B cell (primary cell): ENCODE results near the gene KCNS3. TPM values are rescaled to one million over a fixed set of nuclear protein-coding genes. Genes with fewer than 3 reads are reported as not detected.

Experiments used
- ATAC-seq: fragments of 200-7000 bp; cut with Tn5 transposase; one replicate; pipeline ENCODE4 v1.10.0; 2021; ENCODE audit warnings: low read depth, mild to moderate bottlenecking, moderate number of reproducible peaks, moderate library complexity
- CTCF ChIA-PET: fragments of 350-600 bp; sonication (Branson Sonifier 250); formaldehyde crosslinking; loops from one replicate; lab custom pipeline; 2021; ENCODE audit warnings: antibody characterized with exemption, inconsistent platforms; lab: Charles Lee
- POLR2A ChIA-PET: fragments of 350-600 bp; sonication (Branson Sonifier 250); formaldehyde crosslinking; loops from one replicate; lab custom pipeline; 2021; ENCODE audit warnings: antibody characterized with exemption; lab: Charles Lee
- DNase-seq: peaks from one replicate; pipeline ENCODE4 v3.0.0; 2013
- H2AFZ ChIP-seq: 2 replicates; pipeline ENCODE4 v1.6.1; 2012; ENCODE audit warnings: mild to moderate bottlenecking, low read depth, low read length; ENCODE audit not compliant: insufficient read depth, poor library complexity, severe bottlenecking
- H3K27ac ChIP-seq, 2 donors: 1 replicate in 1 of 2; 2 replicates in 1 of 2; pipeline ENCODE4 v1.5.1; 2012 to 2013; ENCODE audit warnings: low read length in 2 of 2, mild to moderate bottlenecking in 2 of 2, moderate library complexity in 1 of 2
- H3K27me3 ChIP-seq, 4 experiments: fragments of 200-600 bp in 1 of 4; sonication (generic) in 1 of 4; replicated peaks in 1 of 4; 1 replicate in 2 of 4; 2 replicates in 2 of 4; pipeline versions ENCODE4 v1.6.1 to v1.7.0; 2013 to 2016; ENCODE audit warnings: low read length in 3 of 4, mild to moderate bottlenecking in 2 of 4, mixed read lengths in 1 of 4, moderate library complexity in 1 of 4; ENCODE audit not compliant: insufficient read depth in 4 of 4, control insufficient read depth in 3 of 4; ENCODE audit errors: control extremely low read depth in 1 of 4
- H3K36me3 ChIP-seq, 2 experiments: replicated peaks in 1 of 2; 1 replicate in 1 of 2; 2 replicates in 1 of 2; pipeline versions ENCODE4 v1.6.1 to v1.7.1; 2013; ENCODE audit warnings: low read length in 1 of 2; ENCODE audit not compliant: insufficient read depth in 2 of 2, control insufficient read depth in 1 of 2; ENCODE audit errors: control extremely low read depth in 1 of 2, extremely low read depth in 1 of 2
- H3K4me1 ChIP-seq, 2 donors: fragments of 200-600 bp in 1 of 2; sonication (generic) in 1 of 2; 1 replicate in 1 of 2; 2 replicates in 1 of 2; pipeline versions ENCODE4 v1.5.1 to v1.6.1; 2013 to 2017; ENCODE audit warnings: low read length in 2 of 2; ENCODE audit not compliant: control insufficient read depth in 2 of 2, insufficient read depth in 2 of 2
- H3K4me2 ChIP-seq: replicated peaks from 2 replicates; pipeline ENCODE3; 2012; ENCODE audit warnings: mild to moderate bottlenecking, low read depth, low read length; ENCODE audit not compliant: poor library complexity, severe bottlenecking
- H3K4me3 ChIP-seq, 5 experiments: fragments of 200-600 bp in 1 of 5; sonication (generic) in 1 of 5; 1 replicate in 3 of 5; 2 replicates in 2 of 5; pipeline versions ENCODE4 v1.5.1 to v1.7.0; 2011 to 2016; ENCODE audit warnings: low read length in 4 of 5, mild to moderate bottlenecking in 4 of 5, low read depth in 2 of 5, control low read depth in 1 of 5, moderate library complexity in 1 of 5; ENCODE audit not compliant: insufficient read depth in 1 of 5; ENCODE audit errors: control extremely low read depth in 1 of 5, extremely low read depth in 1 of 5
- H3K79me2 ChIP-seq: fragments of 200-600 bp; sonication (generic); one replicate; pipeline ENCODE4 v1.6.0; 2016; ENCODE audit warnings: low read length; ENCODE audit not compliant: control insufficient read depth, insufficient read depth
- H3K9ac ChIP-seq: fragments of 200-600 bp; sonication (generic); 2 replicates; pipeline ENCODE4 v1.6.1; 2017; ENCODE audit warnings: mild to moderate bottlenecking, low read length, moderate library complexity
- H3K9me3 ChIP-seq, 3 donors: one replicate each; pipeline versions ENCODE4 v1.6.1 to v1.7.1; 2013; ENCODE audit warnings: low read length in 2 of 3; ENCODE audit not compliant: control insufficient read depth in 2 of 3, insufficient read depth in 1 of 3; ENCODE audit errors: control extremely low read depth in 1 of 3
- H4K20me1 ChIP-seq: 2 replicates; pipeline ENCODE4 v1.6.0; 2012; ENCODE audit warnings: mild to moderate bottlenecking, low read length; ENCODE audit not compliant: insufficient read depth, control insufficient read depth, poor library complexity, severe bottlenecking
- H3K27ac Mint-ChIP-seq: one replicate; pipeline ENCODE4 v1.8.0; 2021; ENCODE audit warnings: mixed read lengths
- H3K27me3 Mint-ChIP-seq: one replicate; pipeline ENCODE4 v1.8.0; 2021; ENCODE audit warnings: mixed read lengths
- H3K4me1 Mint-ChIP-seq: one replicate; pipeline ENCODE4 v1.8.0; 2021; ENCODE audit warnings: mixed read lengths
- H3K4me3 Mint-ChIP-seq: one replicate; pipeline ENCODE4 v1.8.0; 2021; ENCODE audit warnings: mixed read lengths
- H3K9me3 Mint-ChIP-seq: one replicate; pipeline ENCODE4 v1.8.0; 2022; ENCODE audit warnings: mixed read lengths; ENCODE audit not compliant: insufficient read depth
- CTCF ChIP-seq: fragments of 200-600 bp; IDR thresholded peaks from one replicate; pipeline ENCODE4 v1.8.0; 2022; ENCODE audit warnings: antibody characterized with exemption, mild to moderate bottlenecking
- EZH2 ChIP-seq: IDR thresholded peaks from 2 replicates; pipeline ENCODE4 v1.6.1; 2012; ENCODE audit warnings: borderline replicate concordance, low read depth, mild to moderate bottlenecking, moderate library complexity, low read length; ENCODE audit not compliant: insufficient read depth, poor library complexity, severe bottlenecking
- WGBS: methylation state at CpG from one replicate; pipeline ENCODE4 v1.1.5; 2013; ENCODE audit warnings: missing lambda C conversion rate; ENCODE audit not compliant: insufficient coverage; 5-methylcytosine and 5-hydroxymethylcytosine counted together
- intact Hi-C: fragments of 100-400 bp; cut with micrococcal nuclease; formaldehyde crosslinking; loops from one replicate; pipeline ENCODE4 v1.10.0; 2022
- polyA plus RNA-seq: library from polyadenylated mRNA; depleted of rRNA; stranded (reverse); fragments of >200 nt; gene quantifications from 2 replicates; pipeline ENCODE4 v1.2.3, GENCODE V29; 2012
- total RNA-seq, 2 donors: library from RNA; stranded (reverse); fragments of 120-200 nt in 1 of 2; gene quantifications; 1 replicate in 1 of 2; 2 replicates in 1 of 2; pipeline versions ENCODE4 v1.2.3 to v1.2.4, GENCODE V29; 2013 to 2022

The KCNS3 gene
- total and polyA plus RNA-seq, 2 donors (not counting 1 experiment from before 2014, with no cell fraction given) = 0.10 to 0.76 TPM

- 80% methylated on average over 1 of the region's 2 CpGs for WGBS
- no peak for ATAC-seq
Measured at GRCh38 chr2:17940091-17940630, 61.7 kb downstream of the KCNS3 start.

GRCh38 chr2:17943444-17943843, 65.0 kb downstream of the KCNS3 start:
- CTCF ChIA-PET = no interaction called here

More at GRCh38 chr2:17940091-17940630, 61.7 kb downstream of the KCNS3 start:
- Mint-ChIP-seq H3K27ac (no peak overlapping the region), H3K4me3 (no peak overlapping the region), H3K4me1 (no peaks in the 10 kb centered on the region), H3K9me3 (no peaks in the 10 kb centered on the region), H3K27me3 (peaks cover 30% of the 10 kb centered on the region)
- no peak overlapping the region for H3K9ac ChIP-seq
- no peaks in the 10 kb centered on the region for H3K36me3 ChIP-seq
- H3K79me2 ChIP-seq = no peaks in the 10 kb centered on the region
- H2AFZ ChIP-seq = no peak overlapping the region
- DNase-seq = no peak
- H3K4me1 ChIP-seq = no peaks in the 10 kb centered on the region
- no peak for TF ChIP-seq CTCF
- TF ChIP-seq EZH2 = no peak
- no peak overlapping the region for H3K4me2 ChIP-seq
- ChIA-PET POLR2A (no interaction called here), CTCF (interaction anchor here (0.5 kb wide), 1 partner anchor 215 kb away, joined by 3 read pairs; no protein-coding TSS in a partner anchor)
- no peak overlapping the region for H3K27ac ChIP-seq
- H3K4me3 ChIP-seq = no peak overlapping the region
- peaks cover 0 to 6% (median 3%) of the 10 kb centered on the region in 3 donors for H3K9me3 ChIP-seq
- intact Hi-C loops = no loop called here
- no peaks in the 10 kb centered on the region for H3K27me3 ChIP-seq
- H4K20me1 ChIP-seq = no peaks in the 10 kb centered on the region

More at GRCh38 chr2:17943444-17943843, 65.0 kb downstream of the KCNS3 start:
- no peaks in the 10 kb centered on the region for H4K20me1 ChIP-seq
- Mint-ChIP-seq H3K4me1 (no peaks in the 10 kb centered on the region), H3K9me3 (no peaks in the 10 kb centered on the region), H3K27ac (no peak overlapping the region), H3K27me3 (peaks cover 36% of the 10 kb centered on the region), H3K4me3 (no peak overlapping the region)
- ATAC-seq = no peak
- H3K4me2 ChIP-seq = no peak overlapping the region
- no peak overlapping the region for H2AFZ ChIP-seq
- intact Hi-C loops = no loop called here
- no peak for DNase-seq
- no peak overlapping the region for H3K4me3 ChIP-seq
- POLR2A ChIA-PET = no interaction called here
- H3K79me2 ChIP-seq = no peaks in the 10 kb centered on the region
- peaks cover 0 to 3% (median under 1%) of the 10 kb centered on the region in 3 donors for H3K9me3 ChIP-seq
- no peak for TF ChIP-seq EZH2
- TF ChIP-seq CTCF = no peak
- WGBS = 70% methylated on average over 2 of the region's 4 CpGs
- H3K4me1 ChIP-seq = no peaks in the 10 kb centered on the region
- H3K27ac ChIP-seq = no peak overlapping the region
- H3K9ac ChIP-seq = no peak overlapping the region
- H3K27me3 ChIP-seq = no peaks in the 10 kb centered on the region
- no peaks in the 10 kb centered on the region for H3K36me3 ChIP-seq
